ENCODE results near the gene TAS1R2.
"Not testable (repeated sequence)": the region's sequence is repeated elsewhere in the genome, so short reads cannot be mapped to it uniquely, and the experiment has no call there.

The TAS1R2 gene

GRCh38 chr1:18868801-18869424 lies 9.5 kb upstream of the TAS1R2 start:
- no peak for DNase-seq (ENCODE audit: low read depth)

DNA sequence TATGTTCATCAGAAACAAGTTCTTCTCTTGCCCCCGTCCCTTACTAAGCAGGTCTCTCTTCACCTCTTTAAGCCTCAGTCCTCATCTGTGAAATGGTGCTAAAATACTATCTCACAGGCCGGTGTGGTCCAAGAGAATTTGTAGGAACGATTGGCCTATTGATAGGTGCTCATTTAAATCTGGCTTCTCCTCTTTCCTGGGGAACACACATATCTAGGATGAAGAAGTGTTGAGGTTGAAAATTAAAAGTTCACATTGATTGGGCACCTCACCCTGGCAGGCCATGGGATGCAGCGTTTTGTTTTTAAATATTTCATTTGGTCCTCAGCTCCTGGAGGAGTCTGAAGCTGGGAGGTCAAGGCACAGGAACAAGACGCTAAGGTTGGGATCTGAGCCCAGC lies 8.9 kb upstream of the TAS1R2 start:
- no peak for DNase-seq (ENCODE audit: low read depth)

GRCh38 chr1:18866846-18867245 lies 7.4 kb upstream of the TAS1R2 start:
- DNase-seq (ENCODE audit: low read depth), result no peak

GRCh38 chr1:18866314-18866713 lies 6.9 kb upstream of the TAS1R2 start:
- DNase-seq (ENCODE audit: low read depth), result no peak

- no peak for DNase-seq (ENCODE audit: low read depth)
Observed at GRCh38 chr1:18865176-18865575, 5.7 kb upstream of the TAS1R2 start.

DNA sequence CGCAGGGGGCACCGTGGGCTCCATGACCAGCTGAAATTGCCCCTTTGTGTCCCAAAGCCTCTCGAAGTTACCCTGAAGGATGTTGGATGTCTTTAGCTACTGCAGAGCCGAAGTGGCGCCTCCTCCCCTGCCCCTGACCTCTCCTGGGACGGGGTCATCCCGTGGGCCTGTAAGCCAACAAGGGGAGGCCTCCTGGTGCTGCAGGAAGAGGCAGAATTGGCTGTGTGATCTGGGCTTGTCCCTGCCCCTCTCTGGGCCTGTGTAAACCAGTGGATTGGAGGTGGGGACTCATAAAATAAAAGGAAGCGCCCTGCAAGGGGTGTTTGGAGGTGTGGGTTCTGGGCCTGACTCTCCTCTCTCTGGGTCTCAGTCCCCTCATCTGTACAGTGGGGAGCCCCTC lies 2.1 kb upstream of the TAS1R2 start:
- DNase-seq (ENCODE audit: low read depth), result no peak

GRCh38 chr1:18861082-18861481 lies 1.6 kb upstream of the TAS1R2 start:
- DNase-seq (ENCODE audit: low read depth), result no peak

DNA sequence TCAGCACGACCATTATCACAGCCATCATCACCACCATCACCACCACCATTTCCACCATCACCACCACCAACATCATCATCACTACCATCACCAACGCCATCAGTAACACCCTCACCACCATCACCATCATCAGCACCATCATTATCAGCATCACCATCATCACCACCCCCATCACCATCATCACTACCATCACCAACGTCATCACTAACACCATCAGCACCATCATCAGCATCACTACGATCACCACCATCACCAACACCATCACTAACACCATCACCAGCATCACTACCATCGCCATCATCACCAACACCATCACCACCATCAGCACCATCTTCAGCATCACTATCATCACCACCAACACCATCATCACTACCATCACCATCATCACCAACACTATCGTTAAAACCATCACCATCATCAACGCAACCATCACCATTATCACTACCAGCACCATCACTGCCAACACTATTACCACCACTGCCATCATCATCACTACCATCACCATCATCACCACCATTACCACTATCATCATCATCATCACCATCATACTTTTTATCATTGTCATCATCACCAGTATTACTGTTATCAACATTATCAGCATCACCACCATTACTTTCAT lies 1.3 kb downstream of the TAS1R2 start:
- DNase-seq (ENCODE audit: low read depth), result no peak

DNA sequence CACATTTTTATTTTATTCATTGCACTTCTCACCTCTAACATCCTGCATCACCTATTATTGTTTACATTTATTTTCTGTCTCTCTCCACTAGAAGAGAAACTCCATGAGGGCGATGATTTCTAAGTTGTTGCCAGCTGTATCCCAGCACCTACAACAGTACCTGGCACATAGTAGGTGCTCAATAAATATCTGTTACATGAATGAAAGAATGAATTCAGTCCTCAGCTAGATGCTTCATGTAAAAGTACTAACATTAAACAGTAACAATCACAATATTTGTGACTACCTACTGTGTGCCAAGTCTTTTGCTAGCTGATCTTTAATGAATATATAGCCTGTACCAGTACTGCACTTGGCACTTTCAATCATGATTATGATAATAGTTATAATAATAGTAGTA lies 3.0 kb downstream of the TAS1R2 start:
- no peak for DNase-seq (ENCODE audit: low read depth)

DNA sequence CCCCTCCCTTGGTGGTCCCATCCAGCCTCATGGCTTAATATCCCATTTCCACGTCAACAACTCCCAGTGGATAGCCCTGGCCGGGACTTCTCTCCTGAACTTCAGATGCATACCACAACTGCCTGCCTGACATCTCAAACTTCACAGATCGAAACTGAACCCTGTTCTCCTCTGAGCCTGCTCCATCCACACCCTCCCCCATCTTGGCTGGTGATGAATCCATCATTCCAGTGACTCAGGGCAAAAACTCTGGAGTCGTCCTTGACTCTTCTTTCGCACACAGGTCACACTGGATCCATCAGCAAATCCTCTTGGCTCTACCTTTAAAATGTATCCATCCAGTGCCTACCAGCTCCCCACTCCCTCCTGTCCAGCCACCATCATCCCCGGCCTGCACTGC lies 3.9 kb downstream of the TAS1R2 start:
- no peak for DNase-seq (ENCODE audit: low read depth)

DNA sequence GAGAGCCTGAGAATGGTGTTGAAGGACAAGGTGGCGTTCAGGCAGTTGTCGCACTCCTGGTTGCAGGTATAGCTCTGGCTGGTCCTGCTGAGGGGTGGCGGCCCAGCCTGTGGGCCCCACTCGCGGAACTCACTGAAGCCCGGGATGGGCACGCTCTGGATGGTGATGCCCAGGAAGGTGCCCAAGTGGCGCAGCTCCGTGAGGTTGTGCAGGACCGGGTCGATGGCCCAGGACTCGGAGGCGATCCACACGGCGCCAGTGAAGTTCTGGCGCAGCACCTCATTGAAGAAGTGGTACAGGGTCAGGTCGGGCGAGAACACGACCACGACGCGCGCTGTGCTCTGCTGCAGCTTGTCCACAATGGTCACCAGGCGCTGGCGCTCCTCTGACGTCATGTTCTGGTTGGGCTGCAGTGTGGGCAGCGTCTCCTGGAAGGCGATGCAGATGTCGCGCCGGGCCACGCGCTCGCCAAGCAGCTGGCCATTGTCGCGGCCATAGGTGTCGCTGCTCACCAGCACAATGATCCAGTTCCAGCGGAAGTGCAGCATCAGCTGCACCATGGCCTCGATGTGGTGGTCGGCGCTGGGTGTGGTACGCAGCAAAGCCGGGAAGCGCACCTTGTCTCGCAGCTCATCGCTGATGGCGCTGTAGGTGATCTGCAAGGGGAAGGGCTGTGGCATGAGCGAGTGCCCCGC lies 5.0 kb downstream of the TAS1R2 start:
- no peak for DNase-seq (ENCODE audit: low read depth)

DNA sequence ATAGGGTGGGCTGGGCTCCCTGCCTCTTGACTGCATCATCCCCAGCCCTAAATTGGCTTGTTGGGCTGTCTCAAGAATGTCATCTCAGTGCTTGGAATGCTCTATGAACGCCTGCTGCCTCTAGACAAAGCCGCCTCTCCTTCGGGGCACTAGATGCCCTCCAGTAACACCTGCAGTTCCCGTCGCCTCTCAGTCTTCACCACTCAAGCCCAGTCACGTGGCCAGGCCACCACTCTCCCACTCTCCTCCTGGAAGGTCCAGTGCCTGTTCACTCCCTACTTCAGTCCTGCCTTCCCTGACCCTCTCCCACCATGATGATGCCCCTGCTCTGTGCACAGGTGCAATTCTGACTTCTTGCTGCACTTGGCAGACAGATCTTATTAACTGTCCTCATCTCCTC lies 7.0 kb downstream of the TAS1R2 start:
- DNase-seq (ENCODE audit: low read depth), result no peak

GRCh38 chr1:18849261-18849711 lies 10.2 kb downstream of the TAS1R2 start:
- no peak for DNase-seq (ENCODE audit: low read depth)

- DNase-seq (ENCODE audit: low read depth), result not testable (repeated sequence)
Observed at GRCh38 chr1:18847723-18848122, 11.7 kb downstream of the TAS1R2 start.

- no peak for DNase-seq (ENCODE audit: low read depth)
Observed at GRCh38 chr1:18840145-18840544, 19.3 kb downstream of the TAS1R2 start.

GRCh38 chr1:18836654-18837053 lies 22.8 kb downstream of the TAS1R2 start:
- DNase-seq (ENCODE audit: low read depth), result no peak

DNA sequence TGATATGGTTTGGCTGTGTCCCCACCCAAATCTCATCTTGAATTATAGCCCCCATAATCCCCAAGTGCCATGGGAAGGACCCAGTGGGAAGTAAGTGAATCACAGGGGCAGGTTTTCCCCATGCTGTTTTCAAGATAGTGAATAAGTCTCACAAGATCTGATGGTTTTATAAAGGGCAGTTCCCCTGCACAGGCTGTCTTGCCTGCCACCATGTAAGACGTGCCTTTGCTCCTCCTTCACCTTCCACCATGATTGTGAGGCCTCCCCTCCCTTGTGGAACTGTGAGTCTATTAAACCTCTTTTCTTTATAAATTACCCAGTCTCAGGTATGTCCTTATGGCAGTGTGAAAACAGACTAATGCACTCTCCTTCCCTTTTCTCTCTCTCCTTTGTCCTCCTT lies 27.1 kb downstream of the TAS1R2 start:
- not testable (repeated sequence) for DNase-seq (ENCODE audit: low read depth)

- DNase-seq (ENCODE audit: low read depth), result no peak
Observed at GRCh38 chr1:18831656-18832055, 27.8 kb downstream of the TAS1R2 start.

DNA sequence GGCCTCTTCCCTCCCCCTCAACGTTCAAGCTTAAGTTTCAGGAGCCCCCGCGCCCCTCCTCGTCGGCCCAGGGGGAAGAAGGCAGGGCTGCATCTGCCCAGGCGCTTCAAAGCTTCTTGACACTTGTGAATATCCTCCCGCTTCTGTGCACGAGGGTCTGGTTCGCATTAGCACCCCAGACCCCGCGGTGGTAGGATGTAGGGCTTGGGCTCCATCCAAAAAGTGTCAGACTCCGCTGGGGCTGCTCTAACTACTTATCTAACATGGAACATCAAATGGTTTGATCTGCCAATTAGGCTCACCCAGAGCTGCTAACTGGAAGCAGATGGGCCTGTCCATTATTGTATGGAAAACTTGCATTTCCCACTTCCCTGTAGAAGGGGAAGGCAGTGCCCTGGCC lies 28.9 kb downstream of the TAS1R2 start:
- DNase-seq (ENCODE audit: low read depth), result no peak

DNA sequence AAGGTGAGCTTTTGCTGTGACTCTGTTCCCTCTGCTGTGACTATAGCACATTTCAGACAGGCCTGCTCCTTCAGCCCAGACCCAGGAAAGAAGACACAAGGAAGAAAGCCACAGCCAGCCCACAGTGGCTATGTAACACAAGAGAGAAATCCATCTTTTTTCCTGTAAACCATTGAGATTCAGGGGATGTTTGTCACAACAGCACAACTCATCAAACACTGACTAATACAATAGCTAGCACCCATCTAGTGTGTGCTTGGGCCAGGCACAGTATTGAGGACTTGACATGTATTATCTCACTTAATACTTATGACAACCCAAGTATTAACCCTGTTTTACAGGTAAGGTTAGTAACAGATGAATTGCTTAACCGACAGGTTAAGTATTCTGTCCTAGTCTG lies 29.8 kb downstream of the TAS1R2 start:
- no peak for DNase-seq (ENCODE audit: low read depth)

GRCh38 chr1:18828224-18828623 lies 31.2 kb downstream of the TAS1R2 start:
- DNase-seq (ENCODE audit: low read depth), result no peak

- no peak for DNase-seq (ENCODE audit: low read depth)
Observed at GRCh38 chr1:18823438-18823837, 36.0 kb downstream of the TAS1R2 start.

DNA sequence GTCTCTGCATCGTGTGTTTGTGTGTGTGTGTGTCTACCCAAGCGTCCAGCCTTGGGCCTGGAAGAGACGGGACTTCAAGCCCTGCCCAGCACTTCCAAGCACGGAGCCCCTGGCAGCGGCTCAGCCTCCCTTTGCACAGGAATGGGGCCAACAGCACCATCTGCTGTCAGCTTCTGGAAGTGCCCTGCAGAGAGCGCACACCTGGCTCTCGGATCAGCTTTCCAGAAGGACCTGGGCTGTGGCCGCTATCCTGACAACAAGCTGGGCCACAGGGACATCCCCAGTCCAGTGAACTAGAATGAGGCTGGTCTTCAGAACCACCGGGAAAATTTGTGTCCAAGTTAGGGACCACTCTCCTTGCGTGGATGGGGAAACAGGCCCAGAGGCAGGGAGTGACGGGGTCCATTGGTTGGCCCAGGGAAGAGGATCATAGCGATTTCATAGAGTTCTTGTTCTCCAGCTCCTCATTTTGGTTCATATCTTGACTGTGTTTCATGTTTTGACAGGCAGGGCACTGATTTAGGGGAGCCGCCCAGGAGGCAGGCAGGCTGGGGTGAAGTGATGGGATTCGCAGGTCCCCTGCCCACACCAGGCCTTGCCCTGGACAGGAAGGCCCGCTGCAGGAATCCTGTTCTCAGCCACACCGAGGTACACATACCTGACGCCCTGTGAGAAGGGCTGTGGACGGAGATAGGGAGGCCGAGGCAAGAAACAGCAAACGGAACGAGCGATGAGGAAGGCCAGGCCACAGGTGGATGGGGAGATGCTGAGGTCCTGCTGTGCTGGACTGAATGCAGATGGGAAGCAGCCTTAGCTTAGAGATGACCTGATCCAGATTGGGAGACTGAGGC lies 38.4 kb downstream of the TAS1R2 start:
- peak; percentile 30 for DNase-seq (ENCODE audit: low read depth)
